Nephron progenitor cell (in vitro differentiated cells): ENCODE data around the gene KSR1.

ENCODE experiments used
- DNase-seq: peaks from one replicate; pipeline ENCODE4 v3.0.0; 2021
- H3K27ac Mint-ChIP-seq: 2 replicates; pipeline ENCODE4 v1.8.0; 2021; ENCODE audit warnings: mild to moderate bottlenecking, moderate library complexity, mixed read lengths
- H3K27me3 Mint-ChIP-seq: 2 replicates; pipeline ENCODE4 v1.8.0; 2021; ENCODE audit warnings: mild to moderate bottlenecking, low read depth, mixed read lengths; ENCODE audit not compliant: poor library complexity
- H3K36me3 Mint-ChIP-seq: 2 replicates; pipeline ENCODE4 v1.8.0; 2021; ENCODE audit warnings: low read depth, mixed read lengths
- H3K4me1 Mint-ChIP-seq: 2 replicates; pipeline ENCODE4 v1.8.0; 2021; ENCODE audit warnings: mixed read lengths
- H3K4me3 Mint-ChIP-seq: 2 replicates; pipeline ENCODE4 v1.8.0; 2021; ENCODE audit warnings: mild to moderate bottlenecking, moderate library complexity, mixed read lengths
- H3K9me3 Mint-ChIP-seq: 2 replicates; pipeline ENCODE4 v1.8.0; 2021; ENCODE audit warnings: mild to moderate bottlenecking, moderate library complexity, mixed read lengths
- CTCF ChIP-seq: fragments of 200-600 bp; sonication (generic); IDR thresholded peaks from 2 replicates; pipeline ENCODE4 v1.5.0; 2021; ENCODE audit warnings: antibody characterized with exemption

Gene KSR1

DNA sequence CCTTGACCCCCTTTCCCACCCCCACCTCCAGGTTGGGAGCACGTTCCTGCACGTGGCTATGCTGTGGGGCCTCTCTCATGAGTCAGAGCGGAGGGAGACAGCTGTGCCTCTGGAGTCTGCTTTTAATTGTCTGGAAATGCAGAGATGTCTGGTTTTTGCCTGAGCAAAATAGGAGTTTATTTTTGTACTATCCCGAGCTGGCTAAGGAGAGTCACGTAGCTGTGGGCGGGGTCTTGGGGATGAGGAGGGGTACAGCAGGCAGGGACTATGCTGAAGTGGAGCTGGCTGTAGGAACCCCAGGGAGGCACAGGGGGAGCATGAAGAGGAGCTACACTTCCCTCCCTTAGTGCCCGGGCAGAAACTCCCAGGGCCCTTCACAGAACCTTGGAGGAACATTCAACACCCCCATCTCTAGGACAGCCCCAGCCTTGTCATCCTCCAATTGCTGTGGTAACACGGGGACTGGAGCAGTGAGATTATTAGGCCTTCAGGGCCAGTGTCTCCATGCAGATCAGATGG is 130.0 kb downstream of the KSR1 start:
- DNase-seq, result no peak
- Mint-ChIP-seq H3K27ac (no peak overlapping the region), H3K4me1 (peaks cover 16% of the 10 kb centered on the region), H3K36me3 (no peaks in the 10 kb centered on the region), H3K9me3 (no peaks in the 10 kb centered on the region), H3K4me3 (no peak overlapping the region), H3K27me3 (no peaks in the 10 kb centered on the region)
- no peak for TF ChIP-seq CTCF

- peaks cover 16% of the 10 kb centered on the region for H3K4me1 Mint-ChIP-seq
- DNase-seq, result no peak
Observed at GRCh38 chr17:27588354-27588753, 132.1 kb downstream of the KSR1 start.

GRCh38 chr17:27590864-27591263 is 134.6 kb downstream of the KSR1 start:
- no peaks in the 10 kb centered on the region for H3K36me3 Mint-ChIP-seq
- H3K4me3 Mint-ChIP-seq, result no peak overlapping the region
- H3K9me3 Mint-ChIP-seq, result no peaks in the 10 kb centered on the region
- H3K4me1 Mint-ChIP-seq, result peaks cover 14% of the 10 kb centered on the region
- no peaks in the 10 kb centered on the region for H3K27me3 Mint-ChIP-seq
- no peak overlapping the region for H3K27ac Mint-ChIP-seq
- no peak for DNase-seq
- TF ChIP-seq CTCF, result no peak

More at GRCh38 chr17:27588354-27588753, 132.1 kb downstream of the KSR1 start:
- Mint-ChIP-seq H3K4me3 (no peak overlapping the region), H3K9me3 (no peaks in the 10 kb centered on the region), H3K27ac (no peak overlapping the region), H3K27me3 (no peaks in the 10 kb centered on the region), H3K36me3 (no peaks in the 10 kb centered on the region)
- TF ChIP-seq CTCF, result no peak

DNA sequence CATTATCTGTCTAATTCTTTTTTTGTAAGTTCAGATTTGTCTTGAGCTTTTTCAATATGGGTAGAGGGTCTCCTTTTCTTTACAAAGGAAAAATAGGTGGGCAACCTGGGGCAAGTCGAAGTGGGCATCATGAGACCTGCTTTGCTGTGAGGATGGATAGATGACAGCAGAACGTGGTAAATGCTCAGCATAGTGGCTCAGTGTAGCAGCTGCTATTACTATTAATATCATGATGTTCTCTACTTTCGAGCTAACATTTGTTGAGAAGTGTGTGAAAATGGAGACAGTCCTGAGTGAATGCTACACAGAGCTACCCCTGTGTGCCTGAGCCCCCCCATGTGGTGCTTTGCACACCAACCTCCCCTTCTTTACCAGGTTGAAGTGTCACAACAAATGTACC is 135.7 kb downstream of the KSR1 start:
- no peak for DNase-seq
- Mint-ChIP-seq H3K27me3 (no peaks in the 10 kb centered on the region), H3K4me1 (peaks cover 11% of the 10 kb centered on the region), H3K9me3 (no peaks in the 10 kb centered on the region), H3K27ac (no peak overlapping the region), H3K4me3 (no peak overlapping the region), H3K36me3 (no peaks in the 10 kb centered on the region)
- no peak for TF ChIP-seq CTCF

DNA sequence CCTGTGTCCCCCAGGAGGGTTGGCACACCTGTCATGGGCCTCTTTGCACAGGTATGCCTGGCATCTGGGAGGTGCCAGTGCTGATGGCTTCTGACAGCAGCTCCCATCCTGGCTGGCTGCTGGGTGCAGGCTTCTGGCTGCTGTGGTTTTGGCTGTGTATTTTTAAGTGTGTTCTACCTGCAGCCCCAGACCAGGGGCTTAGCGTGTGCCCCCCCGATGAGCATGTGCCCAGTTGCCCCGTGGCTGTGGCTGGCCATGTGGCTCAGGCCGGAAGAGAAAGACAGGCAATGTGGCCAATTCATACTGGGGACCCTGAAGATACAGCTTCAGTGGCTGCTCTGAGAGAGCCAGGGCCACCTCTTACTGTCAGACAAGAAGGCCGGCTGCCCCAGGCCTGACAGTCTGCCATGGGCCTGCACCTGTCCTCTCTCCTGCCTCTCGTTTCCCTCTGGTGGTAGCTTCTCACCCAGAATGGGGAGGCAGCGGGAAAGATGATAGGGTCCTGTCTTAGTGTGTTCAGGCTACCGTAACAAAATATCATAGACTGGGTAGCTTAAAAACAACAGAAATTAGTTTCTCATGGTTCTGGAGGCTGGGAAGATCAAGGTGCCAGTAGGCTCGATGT is 137.1 kb downstream of the KSR1 start:
- Mint-ChIP-seq H3K4me1 (peaks cover 6% of the 10 kb centered on the region), H3K4me3 (no peak overlapping the region)
- TF ChIP-seq CTCF, result no peak

DNA sequence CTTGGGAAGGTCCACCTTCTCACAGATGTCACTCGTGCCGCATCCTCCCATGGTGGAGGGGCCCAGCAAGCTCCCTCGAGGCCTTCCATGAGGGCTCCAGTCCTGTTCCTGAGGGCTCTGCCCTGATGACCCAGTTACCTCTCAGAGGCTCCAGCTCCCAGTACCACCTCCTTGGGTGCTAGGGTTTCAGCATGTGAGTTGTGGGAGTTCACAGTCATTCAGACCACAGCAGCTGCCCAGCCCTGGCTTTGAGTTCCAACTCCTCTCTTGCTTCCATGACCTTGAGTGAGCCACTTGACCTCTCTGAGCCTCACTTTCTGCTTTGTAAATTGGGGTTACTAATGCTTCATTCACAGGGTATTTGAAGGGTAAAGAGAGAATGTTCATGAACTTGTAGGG is 137.6 kb downstream of the KSR1 start:
- peaks cover 3% of the 10 kb centered on the region for H3K4me1 Mint-ChIP-seq
- no peaks in the 10 kb centered on the region for H3K9me3 Mint-ChIP-seq
- H3K27me3 Mint-ChIP-seq, result no peaks in the 10 kb centered on the region
- H3K4me3 Mint-ChIP-seq, result no peak overlapping the region
- no peak for TF ChIP-seq CTCF
- no peak for DNase-seq
- no peak overlapping the region for H3K27ac Mint-ChIP-seq
- no peaks in the 10 kb centered on the region for H3K36me3 Mint-ChIP-seq

More for the DNA sequence above, 137.1 kb downstream of the KSR1 start:
- H3K9me3 Mint-ChIP-seq, result no peaks in the 10 kb centered on the region
- no peak for DNase-seq
- no peaks in the 10 kb centered on the region for H3K36me3 Mint-ChIP-seq
- H3K27ac Mint-ChIP-seq, result no peak overlapping the region
- no peaks in the 10 kb centered on the region for H3K27me3 Mint-ChIP-seq
